Nephron progenitor cell (in vitro differentiated cells): Measurements from ENCODE around the gene SOHLH1.
A peak's percentile ranks its signal among the peaks of the same experiment; 100 is the strongest.

ENCODE experiments used
- DNase-seq: peaks from one replicate; pipeline ENCODE4 v3.0.0; 2021
- H3K27ac Mint-ChIP-seq: 2 replicates; pipeline ENCODE4 v1.8.0; 2021; ENCODE audit warnings: mild to moderate bottlenecking, moderate library complexity, mixed read lengths
- H3K27me3 Mint-ChIP-seq: 2 replicates; pipeline ENCODE4 v1.8.0; 2021; ENCODE audit warnings: mild to moderate bottlenecking, low read depth, mixed read lengths; ENCODE audit not compliant: poor library complexity
- H3K36me3 Mint-ChIP-seq: 2 replicates; pipeline ENCODE4 v1.8.0; 2021; ENCODE audit warnings: low read depth, mixed read lengths
- H3K4me1 Mint-ChIP-seq: 2 replicates; pipeline ENCODE4 v1.8.0; 2021; ENCODE audit warnings: mixed read lengths
- H3K4me3 Mint-ChIP-seq: 2 replicates; pipeline ENCODE4 v1.8.0; 2021; ENCODE audit warnings: mild to moderate bottlenecking, moderate library complexity, mixed read lengths
- H3K9me3 Mint-ChIP-seq: 2 replicates; pipeline ENCODE4 v1.8.0; 2021; ENCODE audit warnings: mild to moderate bottlenecking, moderate library complexity, mixed read lengths
- TF ChIP-seq, protein P1 (sequence below): fragments of 200-600 bp; sonication (generic); IDR thresholded peaks from 2 replicates; pipeline ENCODE4 v1.5.0; 2021; ENCODE audit warnings: antibody characterized with exemption

Gene SOHLH1

GRCh38 chr9:135665795-135666189 is 33.5 kb downstream of the SOHLH1 start:
- Mint-ChIP-seq H3K36me3 (no peaks in the 10 kb centered on the region), H3K9me3 (peaks cover 14% of the 10 kb centered on the region), H3K27ac (no peak overlapping the region), H3K4me3 (no peak overlapping the region), H3K4me1 (peaks cover 37% of the 10 kb centered on the region), H3K27me3 (peaks cover 5% of the 10 kb centered on the region)
- TF ChIP-seq, protein P1, sequence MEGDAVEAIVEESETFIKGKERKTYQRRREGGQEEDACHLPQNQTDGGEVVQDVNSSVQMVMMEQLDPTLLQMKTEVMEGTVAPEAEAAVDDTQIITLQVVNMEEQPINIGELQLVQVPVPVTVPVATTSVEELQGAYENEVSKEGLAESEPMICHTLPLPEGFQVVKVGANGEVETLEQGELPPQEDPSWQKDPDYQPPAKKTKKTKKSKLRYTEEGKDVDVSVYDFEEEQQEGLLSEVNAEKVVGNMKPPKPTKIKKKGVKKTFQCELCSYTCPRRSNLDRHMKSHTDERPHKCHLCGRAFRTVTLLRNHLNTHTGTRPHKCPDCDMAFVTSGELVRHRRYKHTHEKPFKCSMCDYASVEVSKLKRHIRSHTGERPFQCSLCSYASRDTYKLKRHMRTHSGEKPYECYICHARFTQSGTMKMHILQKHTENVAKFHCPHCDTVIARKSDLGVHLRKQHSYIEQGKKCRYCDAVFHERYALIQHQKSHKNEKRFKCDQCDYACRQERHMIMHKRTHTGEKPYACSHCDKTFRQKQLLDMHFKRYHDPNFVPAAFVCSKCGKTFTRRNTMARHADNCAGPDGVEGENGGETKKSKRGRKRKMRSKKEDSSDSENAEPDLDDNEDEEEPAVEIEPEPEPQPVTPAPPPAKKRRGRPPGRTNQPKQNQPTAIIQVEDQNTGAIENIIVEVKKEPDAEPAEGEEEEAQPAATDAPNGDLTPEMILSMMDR: no peak
- no peak for DNase-seq

DNA sequence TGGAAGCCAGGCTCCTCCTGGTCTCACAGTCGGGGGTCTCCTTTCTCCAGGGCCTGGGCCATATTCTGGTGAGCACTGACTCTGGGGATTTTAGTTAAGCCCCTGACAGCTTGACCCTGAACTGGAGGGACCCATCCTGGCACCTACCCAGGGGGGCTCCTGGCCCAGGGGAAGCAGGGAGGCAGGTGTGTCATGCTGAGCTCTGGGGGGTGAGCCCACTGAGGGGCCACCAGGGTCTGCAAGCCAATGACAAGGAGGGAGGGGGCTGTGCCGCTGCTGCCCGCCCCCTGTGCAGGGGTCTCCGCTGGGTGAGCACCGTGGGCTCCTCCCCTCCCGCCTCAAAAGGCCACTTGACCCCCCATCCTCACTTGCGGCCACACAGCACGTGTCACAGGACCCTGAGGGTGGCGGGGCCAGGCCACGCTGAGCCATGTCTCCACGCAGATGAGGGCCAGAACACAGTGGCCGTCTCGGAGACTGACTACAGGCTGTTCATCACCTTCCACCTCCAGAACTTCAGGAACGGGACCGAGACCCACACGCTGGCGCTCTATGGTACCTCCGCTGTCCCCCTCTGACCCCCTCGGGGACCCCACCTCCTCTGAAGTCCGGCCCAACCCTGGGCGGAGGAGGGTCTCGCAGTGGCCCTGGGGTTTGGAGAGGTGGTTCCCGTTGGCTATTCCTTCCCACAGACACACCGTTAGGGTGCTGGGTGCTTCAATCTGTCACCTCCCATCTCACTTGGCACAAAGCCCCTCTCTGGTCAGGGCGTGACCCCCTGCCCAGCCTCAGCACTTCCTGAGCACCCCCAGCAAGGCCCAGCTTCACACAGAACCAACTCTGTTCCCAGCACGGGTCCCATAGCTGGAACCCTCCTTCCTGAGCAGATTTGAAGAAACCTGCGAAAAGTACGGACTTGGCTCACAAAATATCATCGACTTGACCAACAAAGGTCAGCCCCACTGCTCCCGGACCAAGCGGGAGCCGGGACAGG is 34.2 kb downstream of the SOHLH1 start:
- Mint-ChIP-seq H3K4me3 (no peak overlapping the region), H3K27me3 (peaks cover 5% of the 10 kb centered on the region), H3K27ac (no peak overlapping the region), H3K4me1 (peaks cover 37% of the 10 kb centered on the region), H3K36me3 (no peaks in the 10 kb centered on the region), H3K9me3 (peaks cover 14% of the 10 kb centered on the region)
- TF ChIP-seq, protein P1: no peak
- DNase-seq: no peak

DNA sequence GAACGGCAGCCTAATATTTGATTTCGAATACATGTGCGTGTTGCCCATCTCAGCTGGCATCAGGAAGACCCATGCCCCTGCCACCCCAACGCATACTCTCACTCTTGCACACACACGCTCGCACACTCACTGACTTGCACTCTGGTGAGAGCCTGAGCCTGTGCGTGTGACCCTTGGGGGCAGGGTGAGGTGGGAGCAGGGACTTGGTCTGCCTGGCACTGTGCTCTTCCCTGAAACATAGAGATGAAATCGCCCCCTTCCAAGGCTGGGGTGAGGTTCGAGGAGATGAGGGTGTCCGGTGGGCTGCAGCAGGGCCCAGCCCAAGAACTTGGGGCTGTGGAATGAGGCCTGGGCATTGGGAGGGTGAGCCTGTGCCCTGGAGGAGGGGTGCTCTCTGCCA is 35.0 kb downstream of the SOHLH1 start:
- Mint-ChIP-seq H3K9me3 (peaks cover 11% of the 10 kb centered on the region), H3K36me3 (no peaks in the 10 kb centered on the region), H3K27me3 (peaks cover 5% of the 10 kb centered on the region), H3K27ac (no peak overlapping the region), H3K4me1 (peaks cover 37% of the 10 kb centered on the region), H3K4me3 (no peak overlapping the region)
- no peak for DNase-seq
- TF ChIP-seq, protein P1: no peak

- Mint-ChIP-seq H3K4me1 (peaks cover 37% of the 10 kb centered on the region), H3K27ac (peak overlapping the region; percentile 42), H3K36me3 (no peaks in the 10 kb centered on the region), H3K9me3 (peaks cover 7% of the 10 kb centered on the region), H3K4me3 (no peak overlapping the region), H3K27me3 (peaks cover 5% of the 10 kb centered on the region)
- DNase-seq: no peak
- TF ChIP-seq, protein P1: no peak
Observed at GRCh38 chr9:135663857-135664256, 35.4 kb downstream of the SOHLH1 start.

DNA sequence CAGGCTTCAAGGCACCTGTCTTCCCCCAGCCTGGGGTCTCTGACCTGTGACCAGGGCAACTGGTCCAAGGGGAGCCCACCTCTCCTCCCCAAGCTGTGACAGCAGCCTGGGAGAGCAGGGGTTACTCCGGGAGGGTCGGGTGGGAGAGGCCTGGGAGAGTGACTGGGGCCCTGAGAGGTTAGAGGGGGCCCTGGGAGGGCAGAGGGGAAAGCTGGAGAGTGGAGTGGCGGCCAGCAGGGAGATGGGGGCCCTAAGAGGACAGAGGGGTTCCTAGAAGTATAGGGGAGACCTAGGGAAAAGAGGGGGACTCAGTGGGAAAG is 35.9 kb downstream of the SOHLH1 start:
- TF ChIP-seq, protein P1: no peak
- H3K27ac Mint-ChIP-seq: no peak overlapping the region
- peaks cover 5% of the 10 kb centered on the region for H3K27me3 Mint-ChIP-seq
- H3K9me3 Mint-ChIP-seq: peaks cover 3% of the 10 kb centered on the region
- no peak overlapping the region for H3K4me3 Mint-ChIP-seq
- no peaks in the 10 kb centered on the region for H3K36me3 Mint-ChIP-seq
- peaks cover 37% of the 10 kb centered on the region for H3K4me1 Mint-ChIP-seq
- no peak for DNase-seq
